Effector memory CD4-positive, alpha-beta T cell (primary cell): ENCODE measurements around the gene BCKDHB.

Source experiments
- DNase-seq, 3 donors: peaks; one replicate each; pipeline ENCODE4 v3.0.0-alpha.2; 2020
- H3K27ac ChIP-seq: 2 replicates; pipeline ENCODE4 v1.7.0; 2013; ENCODE audit warnings: mild to moderate bottlenecking, low read length, moderate library complexity; ENCODE audit not compliant: insufficient read depth, poor library complexity, severe bottlenecking
- H3K27me3 ChIP-seq: replicated peaks from 2 replicates; pipeline ENCODE4 v1.7.0; 2013; ENCODE audit warnings: mild to moderate bottlenecking, low read length; ENCODE audit not compliant: insufficient read depth, control insufficient read depth, poor library complexity, severe bottlenecking
- H3K36me3 ChIP-seq: 2 replicates; pipeline ENCODE4 v1.7.0; 2013; ENCODE audit warnings: mild to moderate bottlenecking, low read length, moderate library complexity; ENCODE audit not compliant: control insufficient read depth, insufficient read depth
- H3K4me1 ChIP-seq: 2 replicates; pipeline ENCODE4 v1.7.0; 2013; ENCODE audit warnings: low read length, mild to moderate bottlenecking; ENCODE audit not compliant: control insufficient read depth, insufficient read depth, poor library complexity, severe bottlenecking
- H3K4me3 ChIP-seq: 2 replicates; pipeline ENCODE4 v1.7.0; 2013; ENCODE audit warnings: low read length, low read depth, mild to moderate bottlenecking; ENCODE audit not compliant: insufficient read depth, poor library complexity, severe bottlenecking
- H3K9me3 ChIP-seq: 2 replicates; pipeline ENCODE4 v1.7.0; 2013; ENCODE audit warnings: mild to moderate bottlenecking, low read length, moderate library complexity; ENCODE audit not compliant: control insufficient read depth

The BCKDHB gene

GRCh38 chr6:80268865-80269730, 162.6 kb downstream of the BCKDHB start:
- no peak for DNase-seq
- H3K27ac ChIP-seq: no peak overlapping the region
- H3K4me1 ChIP-seq: no peaks in the 10 kb centered on the region
- no peaks in the 10 kb centered on the region for H3K36me3 ChIP-seq
- no peaks in the 10 kb centered on the region for H3K27me3 ChIP-seq
- H3K9me3 ChIP-seq: no peaks in the 10 kb centered on the region
- H3K4me3 ChIP-seq: no peak overlapping the region

DNA sequence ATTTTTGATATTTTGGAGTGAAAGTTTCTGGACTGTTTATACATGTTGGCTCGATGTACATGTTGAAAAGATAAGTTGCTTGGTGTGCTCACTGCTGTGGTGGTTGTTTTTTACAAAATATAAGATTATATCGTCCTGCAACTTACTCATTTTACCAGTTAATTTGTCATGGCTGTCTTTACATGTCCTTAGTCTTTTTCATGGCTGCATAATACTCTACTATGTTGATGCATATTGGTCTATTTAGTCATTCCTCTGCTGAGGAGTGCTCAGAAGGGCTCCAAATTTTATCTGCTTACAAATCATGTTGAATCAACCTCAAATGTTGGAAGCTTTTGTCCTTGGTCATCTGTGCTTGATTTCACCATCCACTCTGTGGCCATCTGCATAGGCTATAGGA, 164.6 kb downstream of the BCKDHB start:
- no peaks in the 10 kb centered on the region for H3K36me3 ChIP-seq

DNA sequence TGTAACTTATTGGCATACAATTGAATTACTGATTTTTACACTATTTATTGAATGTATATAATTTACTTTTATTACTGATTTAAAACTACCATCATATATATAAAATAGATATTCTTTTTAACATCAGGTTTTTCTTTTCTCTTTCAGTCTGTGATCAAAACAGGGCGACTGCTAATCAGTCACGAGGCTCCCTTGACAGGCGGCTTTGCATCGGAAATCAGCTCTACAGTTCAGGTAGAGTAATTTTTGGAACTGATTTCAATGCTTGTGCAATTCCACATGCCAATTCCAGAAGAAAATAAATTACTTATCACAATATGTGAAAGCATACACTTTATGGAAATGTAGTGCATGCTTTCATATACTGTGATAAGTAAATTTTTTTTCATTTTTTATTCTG, 166.5 kb downstream of the BCKDHB start:
- Histone ChIP-seq H3K9me3 (no peaks in the 10 kb centered on the region), H3K4me1 (no peaks in the 10 kb centered on the region), H3K36me3 (no peaks in the 10 kb centered on the region), H3K27ac (no peak overlapping the region), H3K4me3 (no peak overlapping the region), H3K27me3 (no peaks in the 10 kb centered on the region)
- DNase-seq: no peak

More for the DNA sequence above, 164.6 kb downstream of the BCKDHB start:
- no peaks in the 10 kb centered on the region for H3K9me3 ChIP-seq
- H3K27me3 ChIP-seq: no peaks in the 10 kb centered on the region
- no peak overlapping the region for H3K27ac ChIP-seq
- H3K4me3 ChIP-seq: no peak overlapping the region
- no peaks in the 10 kb centered on the region for H3K4me1 ChIP-seq
- no peak for DNase-seq

- Histone ChIP-seq H3K36me3 (no peaks in the 10 kb centered on the region), H3K4me1 (no peaks in the 10 kb centered on the region), H3K4me3 (no peak overlapping the region), H3K27ac (no peak overlapping the region), H3K9me3 (no peaks in the 10 kb centered on the region), H3K27me3 (no peaks in the 10 kb centered on the region)
- DNase-seq: no peak
Measured at GRCh38 chr6:80276861-80277260, 170.4 kb downstream of the BCKDHB start.

DNA sequence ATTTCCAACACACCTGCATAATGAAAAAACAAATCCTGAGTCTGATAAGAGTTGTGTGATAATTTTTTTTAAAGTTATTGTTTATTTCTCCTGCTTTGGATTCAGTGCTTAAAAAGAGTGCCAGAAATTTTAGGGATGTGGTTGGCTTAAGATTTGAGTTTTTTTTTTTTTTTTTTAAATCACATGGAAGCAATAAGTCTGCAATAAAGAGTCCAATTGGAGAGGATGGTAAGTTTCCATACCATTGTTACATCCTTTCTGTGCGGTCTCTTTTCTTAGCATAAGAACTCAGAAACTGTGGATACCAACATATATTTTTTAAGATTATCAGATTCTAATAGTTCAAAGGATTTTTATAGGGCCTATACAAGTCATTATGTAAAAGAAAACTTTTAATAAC, 171.0 kb downstream of the BCKDHB start:
- Histone ChIP-seq H3K4me3 (no peak overlapping the region), H3K4me1 (no peaks in the 10 kb centered on the region), H3K27ac (no peak overlapping the region), H3K9me3 (no peaks in the 10 kb centered on the region), H3K36me3 (no peaks in the 10 kb centered on the region), H3K27me3 (no peaks in the 10 kb centered on the region)
- no peak for DNase-seq

DNA sequence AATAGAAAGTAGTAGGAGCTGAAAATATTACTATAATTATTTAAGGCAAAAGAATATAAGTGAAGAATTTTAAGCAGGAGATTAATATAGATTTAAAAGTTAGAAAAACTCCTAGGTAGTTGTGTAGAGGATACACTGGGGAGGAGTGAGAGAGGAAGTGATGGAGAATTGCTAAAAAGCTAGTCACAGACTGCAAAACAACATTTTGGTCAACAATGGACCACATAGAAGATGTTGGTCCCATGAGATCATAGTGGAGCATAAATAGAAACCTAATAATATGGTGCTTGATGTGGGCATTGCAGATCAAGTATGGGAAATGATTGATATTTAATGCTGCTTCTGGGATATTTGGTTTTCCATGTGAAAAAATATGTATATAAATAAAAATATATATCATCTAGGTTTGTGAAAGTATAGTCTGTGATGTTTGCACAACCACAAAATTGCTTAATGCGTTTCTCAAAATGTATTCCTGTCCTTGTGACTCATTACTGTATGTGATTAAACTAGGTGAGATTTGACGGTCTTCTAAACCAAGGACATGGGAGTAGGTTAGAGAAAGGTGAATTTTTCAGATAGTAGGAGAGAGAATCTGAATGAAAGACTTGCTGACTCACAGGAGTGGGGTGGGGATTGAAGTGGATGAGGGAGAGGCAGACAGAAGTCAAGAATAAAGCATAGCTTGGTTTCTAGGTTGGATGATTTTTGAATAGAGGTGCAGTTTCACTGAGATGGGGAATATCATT, 174.0 kb downstream of the BCKDHB start:
- H3K27me3 ChIP-seq: no peaks in the 10 kb centered on the region
- H3K27ac ChIP-seq: no peak overlapping the region
- no peaks in the 10 kb centered on the region for H3K36me3 ChIP-seq
- no peak for DNase-seq
- H3K4me1 ChIP-seq: no peaks in the 10 kb centered on the region
- no peak overlapping the region for H3K4me3 ChIP-seq
- no peaks in the 10 kb centered on the region for H3K9me3 ChIP-seq

- Histone ChIP-seq H3K4me3 (no peak overlapping the region), H3K9me3 (no peaks in the 10 kb centered on the region), H3K27ac (no peak overlapping the region), H3K27me3 (no peaks in the 10 kb centered on the region), H3K36me3 (no peaks in the 10 kb centered on the region), H3K4me1 (no peaks in the 10 kb centered on the region)
- DNase-seq: no peak
Measured at GRCh38 chr6:80282913-80283554, 176.6 kb downstream of the BCKDHB start.

DNA sequence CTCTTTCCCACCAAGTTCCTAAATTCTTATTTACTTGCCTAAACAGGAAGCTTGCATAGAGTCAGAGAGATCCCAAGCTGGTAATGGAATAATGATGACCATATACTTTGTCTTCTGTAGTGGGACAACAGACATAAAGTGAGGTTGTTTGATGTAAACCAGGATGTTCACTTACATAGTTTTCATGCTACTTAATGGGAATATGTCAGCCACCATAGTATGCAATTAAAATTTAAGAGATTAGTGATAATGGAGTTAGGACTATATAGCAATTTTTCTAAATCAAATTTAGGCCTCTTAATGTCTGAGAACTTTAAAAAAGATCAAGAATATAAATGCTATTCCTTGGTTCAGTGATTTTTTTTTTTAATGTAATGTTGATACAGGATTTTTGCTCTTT, 180.6 kb downstream of the BCKDHB start:
- Histone ChIP-seq H3K27me3 (no peaks in the 10 kb centered on the region), H3K4me1 (no peaks in the 10 kb centered on the region), H3K27ac (no peak overlapping the region), H3K36me3 (no peaks in the 10 kb centered on the region), H3K4me3 (no peak overlapping the region), H3K9me3 (no peaks in the 10 kb centered on the region)
- DNase-seq: no peak

DNA sequence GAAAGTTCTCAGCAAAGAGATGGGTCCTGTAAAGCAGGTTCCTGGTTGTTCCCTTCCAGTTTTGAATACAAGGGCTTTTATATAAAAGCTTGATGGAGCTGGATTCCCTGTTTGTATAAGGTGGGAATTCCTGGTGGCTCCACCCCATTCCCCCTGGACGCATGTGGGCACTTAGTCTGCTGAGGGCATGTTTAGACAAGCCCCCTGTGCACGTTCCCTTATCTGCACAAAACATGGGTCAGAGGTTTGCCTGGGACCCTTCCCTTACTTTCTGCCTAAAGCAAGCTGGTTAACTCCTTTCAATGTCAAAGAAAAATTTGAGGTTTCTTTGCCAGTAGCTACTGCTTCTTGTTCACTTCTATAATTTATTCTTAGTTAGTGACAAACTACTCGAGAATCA, 181.1 kb downstream of the BCKDHB start:
- Histone ChIP-seq H3K36me3 (no peaks in the 10 kb centered on the region), H3K4me1 (no peaks in the 10 kb centered on the region), H3K9me3 (no peaks in the 10 kb centered on the region), H3K27ac (no peak overlapping the region), H3K4me3 (no peak overlapping the region), H3K27me3 (no peaks in the 10 kb centered on the region)
- no peak for DNase-seq

DNA sequence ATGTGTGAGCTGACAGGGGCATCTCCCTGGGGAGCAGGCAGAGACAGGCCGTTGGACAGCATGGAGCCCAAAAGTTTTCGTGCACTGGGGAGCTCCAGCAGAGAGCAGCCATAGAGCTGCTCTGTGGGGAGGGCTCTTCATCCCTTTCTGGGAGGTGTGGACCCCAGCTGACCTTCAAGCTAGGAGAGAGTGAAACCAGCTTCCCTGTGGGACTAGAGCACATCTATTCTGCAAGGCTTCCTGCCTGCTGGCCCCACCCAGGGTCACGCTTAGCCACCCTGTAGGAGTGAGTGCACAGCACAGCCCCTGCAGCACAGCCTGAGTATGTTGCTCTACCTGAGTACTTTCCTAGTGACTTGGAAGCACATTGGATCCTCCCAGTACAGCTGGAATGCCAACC, 183.3 kb downstream of the BCKDHB start:
- Histone ChIP-seq H3K9me3 (peaks cover 3% of the 10 kb centered on the region), H3K27ac (no peak overlapping the region), H3K4me1 (no peaks in the 10 kb centered on the region), H3K4me3 (no peak overlapping the region), H3K27me3 (no peaks in the 10 kb centered on the region), H3K36me3 (no peaks in the 10 kb centered on the region)
- DNase-seq: no peak
